COLO668 (cell line): ENCODE measurements around the gene OSGIN1.

Experiments used
- DNase-seq: peaks from one replicate; lab custom pipeline; 2025; ENCODE audit not compliant: unreplicated experiment; lab: John Stamatoyannopoulos, UW

Gene OSGIN1

DNA sequence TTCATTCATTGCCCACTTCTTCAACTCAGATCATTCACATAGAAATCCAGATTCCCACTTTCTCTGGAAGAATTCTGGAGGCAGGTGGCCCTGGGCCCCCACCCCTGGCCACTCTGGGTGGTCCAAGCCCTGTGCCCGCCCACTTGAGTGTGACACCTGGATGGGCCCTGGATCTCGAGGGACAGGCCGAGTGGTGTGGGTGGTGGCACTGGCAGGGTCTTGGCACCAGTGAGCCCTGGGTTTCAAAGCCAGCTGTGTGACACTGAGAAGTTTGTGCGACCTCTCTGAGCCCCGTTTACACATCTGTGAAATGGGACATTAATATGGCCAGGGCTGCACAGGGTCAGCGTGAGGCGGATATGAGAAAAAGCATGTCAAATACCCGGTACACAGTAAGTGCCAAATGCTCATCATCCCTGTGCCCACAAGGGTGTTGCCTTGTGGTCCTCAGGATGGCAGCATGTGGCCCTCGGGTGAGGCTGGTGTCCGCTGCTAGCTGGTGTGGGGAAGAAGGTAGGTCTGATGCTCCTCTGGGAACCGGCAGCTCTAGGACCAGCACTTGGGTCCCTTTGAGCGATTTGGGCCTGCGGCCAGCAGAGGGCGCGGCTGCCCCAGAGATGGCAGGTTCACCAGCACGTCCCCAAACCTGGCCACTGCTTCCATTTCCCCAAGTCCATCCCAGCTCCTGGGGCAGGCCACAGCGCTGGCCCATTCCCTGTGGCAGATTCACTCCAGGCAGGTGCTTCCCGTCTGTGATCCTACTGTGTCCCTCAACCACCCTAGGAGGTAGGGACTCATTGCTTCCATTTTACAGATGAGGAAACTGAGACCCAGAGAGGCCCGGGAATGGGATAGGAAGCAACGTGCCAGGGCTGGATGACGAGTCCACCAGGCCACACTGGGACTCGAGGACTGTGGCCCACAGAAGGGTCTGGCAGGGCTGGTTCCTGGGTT is 3.6 kb downstream of the OSGIN1 start:
- DNase-seq: peak; percentile 77

DNA sequence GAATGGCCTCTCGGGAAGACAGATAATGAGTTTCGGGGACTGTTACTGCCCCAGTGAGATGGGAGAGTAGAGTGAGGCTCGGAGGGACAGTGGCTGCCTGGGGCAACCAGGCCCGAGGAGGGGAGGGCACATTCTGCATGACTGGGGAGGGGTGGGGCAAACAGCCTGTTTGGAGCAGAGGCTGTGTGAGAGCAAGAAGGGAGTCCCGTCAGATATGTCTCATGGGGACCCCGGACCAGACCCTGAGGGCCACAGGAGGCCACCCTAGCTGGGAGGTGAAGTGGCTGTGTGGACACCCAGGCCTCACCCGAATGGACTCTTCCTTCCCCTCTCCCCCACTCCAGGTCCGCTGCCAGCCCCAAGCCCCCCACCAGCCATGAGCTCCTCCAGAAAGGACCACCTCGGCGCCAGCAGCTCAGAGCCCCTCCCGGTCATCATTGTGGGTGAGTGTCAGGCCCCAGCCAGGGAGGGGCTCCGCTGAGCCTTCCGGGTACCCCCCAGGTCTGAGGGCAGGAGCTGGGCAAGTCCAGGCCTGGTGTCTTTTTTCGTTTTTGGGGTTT is 4.3 kb downstream of the OSGIN1 start:
- DNase-seq: no peak

DNA sequence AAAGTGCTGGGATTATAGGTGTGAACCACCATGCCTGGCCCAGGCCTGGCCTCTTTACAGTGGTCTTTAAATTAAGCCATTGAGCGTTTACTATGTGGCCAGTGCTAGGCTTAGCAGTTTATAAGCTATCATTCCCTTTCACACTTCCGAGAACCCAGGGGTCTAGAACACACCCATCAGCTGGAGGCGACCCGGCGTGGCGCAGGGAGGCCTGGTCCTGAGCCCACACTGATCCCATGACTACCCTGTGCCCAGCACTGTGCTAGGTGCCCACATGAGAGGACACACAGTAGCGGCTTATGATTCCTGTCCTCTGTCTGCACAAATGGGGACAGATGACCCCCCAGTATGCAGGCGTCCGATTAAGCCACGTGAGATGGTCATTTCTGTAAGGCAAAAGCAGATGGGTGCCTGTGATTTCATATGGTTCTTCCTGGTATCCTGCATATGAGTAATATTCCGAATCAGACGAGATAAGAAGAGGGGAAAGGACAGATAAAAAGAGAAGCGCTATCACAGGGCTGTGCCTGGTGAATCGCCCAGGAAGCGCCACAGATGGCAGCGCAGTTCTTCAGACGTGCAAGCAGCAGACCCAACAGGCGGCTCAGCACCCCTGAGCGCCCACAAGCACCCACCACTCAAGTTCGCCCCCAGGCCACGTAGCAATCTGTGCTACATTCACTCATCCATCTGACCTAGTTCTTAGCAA is 5.3 kb downstream of the OSGIN1 start:
- DNase-seq: no peak

DNA sequence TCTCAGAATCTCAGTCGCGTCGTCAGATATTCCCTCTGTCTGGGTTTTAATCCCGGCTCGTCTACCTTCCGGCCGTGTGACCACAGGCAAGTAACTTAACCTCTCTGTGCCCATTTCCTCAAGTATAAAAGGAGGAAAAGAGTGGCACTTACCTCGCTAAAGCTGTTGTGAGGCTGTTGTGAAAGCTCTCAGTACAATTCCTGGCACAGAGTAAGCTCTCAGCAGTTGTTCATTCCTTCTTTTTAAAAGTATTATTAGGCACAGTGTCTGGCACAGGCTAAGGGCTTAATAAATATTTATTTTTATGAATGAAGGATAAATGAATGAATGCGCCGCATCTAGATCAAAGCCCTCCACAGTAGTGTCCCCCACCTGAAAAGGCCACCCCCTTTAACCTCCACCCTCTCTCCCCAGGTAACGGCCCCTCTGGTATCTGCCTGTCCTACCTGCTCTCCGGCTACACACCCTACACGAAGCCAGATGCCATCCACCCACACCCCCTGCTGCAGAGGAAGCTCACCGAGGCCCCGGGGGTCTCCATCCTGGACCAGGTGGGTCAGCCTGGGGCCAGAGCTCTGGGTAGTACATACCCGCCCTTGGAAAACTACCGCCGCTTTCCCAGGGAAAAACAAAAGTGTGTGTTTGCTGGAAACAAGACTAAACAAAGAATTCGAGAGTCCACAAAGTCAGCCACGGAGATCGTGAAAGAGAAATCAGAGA is 6.0 kb downstream of the OSGIN1 start:
- DNase-seq: no peak

- no peak for DNase-seq
Observed at GRCh38 chr16:83959656-83960434, 6.8 kb downstream of the OSGIN1 start.

- DNase-seq: no peak
Observed at GRCh38 chr16:83960521-83961249, 7.6 kb downstream of the OSGIN1 start.

DNA sequence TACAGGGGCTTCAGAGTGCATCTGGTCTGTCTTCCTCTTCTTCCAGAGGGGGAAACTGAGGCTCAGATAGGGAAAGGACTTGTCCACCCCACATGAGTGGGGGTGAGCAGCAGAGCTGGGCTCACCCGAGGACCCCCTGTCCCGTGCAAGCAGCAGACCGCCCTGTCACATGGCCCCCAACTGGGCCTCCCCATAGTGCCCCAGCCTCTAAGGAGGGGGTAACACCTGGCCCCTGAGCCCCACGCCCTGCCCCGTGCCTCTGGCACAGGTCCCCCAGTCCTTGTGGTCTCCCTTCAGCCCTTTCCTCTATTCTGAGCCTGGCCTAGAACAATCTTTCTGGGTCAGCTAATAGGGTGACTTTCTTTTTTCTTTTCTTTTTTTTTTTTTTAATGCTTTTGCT is 8.6 kb downstream of the OSGIN1 start:
- no peak for DNase-seq

DNA sequence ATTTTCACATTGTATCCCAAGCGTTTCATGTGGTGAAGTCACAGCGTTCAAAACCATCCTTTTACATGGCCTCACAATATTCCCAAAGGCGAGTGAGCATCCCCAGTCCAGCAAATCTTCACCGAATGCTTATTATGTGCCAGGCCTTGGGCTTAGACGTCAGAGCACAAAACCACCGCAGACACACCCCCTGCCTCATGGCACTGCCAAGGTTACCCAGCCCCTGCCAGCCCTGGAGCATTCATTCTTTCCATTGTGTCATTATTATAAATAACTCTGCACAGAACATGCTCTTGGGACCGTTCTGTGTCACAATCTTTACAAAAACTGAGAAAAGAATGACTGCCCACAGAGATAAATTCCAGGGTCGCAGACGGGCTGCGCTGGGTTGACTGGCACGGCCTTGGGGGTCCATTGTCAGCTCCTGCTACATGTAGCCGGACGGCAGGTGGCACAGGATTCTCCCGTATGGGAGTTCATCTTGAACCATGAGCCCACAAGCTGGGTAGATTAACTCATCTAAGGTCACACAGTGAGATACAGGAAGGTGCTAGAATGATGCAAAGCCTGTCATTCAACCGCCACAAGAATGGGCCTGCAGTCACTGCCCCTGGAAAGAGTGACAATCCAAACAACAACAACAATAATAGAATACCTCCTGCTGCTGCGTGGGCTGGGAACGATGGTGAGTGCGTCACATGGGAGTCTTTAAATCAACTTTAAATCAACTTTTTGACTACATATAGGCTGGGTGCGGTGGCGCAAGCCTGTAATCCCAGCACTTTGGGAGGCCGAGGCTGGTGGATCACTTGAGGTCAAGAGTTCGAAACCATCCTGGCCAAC is 10.5 kb downstream of the OSGIN1 start:
- no peak for DNase-seq

DNA sequence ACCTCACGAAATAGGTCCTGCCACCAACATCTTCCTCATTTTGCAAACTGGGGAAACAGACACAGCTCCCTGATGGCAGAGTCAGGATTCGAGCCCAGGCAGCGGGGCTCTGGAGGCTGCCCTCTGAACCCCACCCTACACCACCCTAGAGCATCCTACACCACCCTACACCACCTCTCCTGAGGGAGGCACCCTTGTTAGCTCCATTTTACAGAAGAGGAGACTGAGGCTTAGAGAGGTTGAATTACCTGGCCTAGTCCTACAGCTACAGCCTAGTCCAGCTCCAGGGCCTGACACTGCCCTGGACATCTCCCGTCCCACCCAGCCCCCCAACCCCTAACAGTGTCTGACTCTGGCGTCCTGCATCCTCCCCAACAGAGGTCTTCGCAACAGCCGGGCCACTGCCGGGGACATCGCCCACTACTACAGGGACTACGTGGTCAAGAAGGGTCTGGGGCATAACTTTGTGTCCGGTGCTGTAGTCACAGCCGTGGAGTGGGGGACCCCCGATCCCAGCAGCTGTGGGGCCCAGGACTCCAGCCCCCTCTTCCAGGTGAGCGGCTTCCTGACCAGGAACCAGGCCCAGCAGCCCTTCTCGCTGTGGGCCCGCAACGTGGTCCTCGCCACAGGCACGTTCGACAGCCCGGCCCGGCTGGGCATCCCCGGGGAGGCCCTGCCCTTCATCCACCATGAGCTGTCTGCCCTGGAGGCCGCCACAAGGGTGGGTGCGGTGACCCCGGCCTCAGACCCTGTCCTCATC is 11.8 kb downstream of the OSGIN1 start:
- DNase-seq: no peak

GRCh38 chr16:83965444-83966152 is 12.6 kb downstream of the OSGIN1 start:
- DNase-seq: no peak

GRCh38 chr16:83966153-83966696 is 13.2 kb downstream of the OSGIN1 start:
- no peak for DNase-seq

DNA sequence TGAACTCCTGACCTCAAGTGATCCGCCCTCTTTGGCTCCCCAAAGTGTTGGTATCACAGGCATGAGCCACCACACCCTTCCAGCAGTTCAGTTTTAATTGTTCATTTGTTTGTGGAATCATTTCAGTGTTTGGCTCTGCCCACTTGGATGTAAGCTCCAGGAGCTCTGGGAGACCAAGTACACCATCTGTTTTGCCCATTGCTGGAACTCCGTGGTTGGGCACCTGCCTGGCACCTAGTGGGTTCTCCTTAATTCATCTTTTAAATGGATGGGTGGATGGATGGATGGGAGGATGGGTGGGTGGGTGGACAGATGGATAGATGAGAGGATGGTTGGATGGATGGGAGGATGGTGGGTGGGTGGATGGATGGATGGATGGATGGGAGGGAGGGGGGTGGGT is 14.1 kb downstream of the OSGIN1 start:
- no peak for DNase-seq

- peak; percentile 45 for DNase-seq
Observed at GRCh38 chr16:83967838-83968305, 14.8 kb downstream of the OSGIN1 start, which contains the start of gene NECAB2. Gene NECAB2 (plus strand): TSS chr16:83968244. CDS start chr16:83968649, 405 bp downstream.

DNA sequence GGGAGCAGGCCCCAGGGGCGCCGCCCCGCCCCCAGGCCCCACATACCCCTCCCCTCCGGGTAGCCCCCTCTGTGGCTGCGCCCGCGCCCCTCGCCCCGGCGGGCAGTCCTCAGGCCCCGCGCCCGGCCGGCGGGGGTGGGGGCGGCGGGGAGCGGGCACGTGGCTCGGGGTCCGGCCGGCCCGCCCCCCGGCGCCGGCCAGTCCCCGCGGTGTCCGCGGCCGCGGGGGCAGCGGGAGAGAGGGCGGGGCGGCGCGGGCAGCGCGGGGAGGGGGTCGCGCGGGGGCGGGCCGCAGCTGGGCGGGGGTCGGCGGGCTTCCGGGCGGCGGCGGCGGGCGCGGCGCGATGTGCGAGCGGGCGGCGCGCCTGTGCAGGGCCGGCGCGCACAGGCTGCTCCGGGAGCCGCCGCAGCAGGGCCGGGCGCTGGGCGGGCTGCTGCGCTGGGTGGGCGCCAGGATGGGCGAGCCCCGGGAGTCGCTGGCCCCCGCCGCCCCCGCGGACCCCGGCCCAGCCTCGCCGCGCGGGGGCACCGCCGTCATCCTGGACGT is 15.3 kb downstream of the OSGIN1 start:
- peak; percentile 10 for DNase-seq

GRCh38 chr16:83968891-83969649 is 16.0 kb downstream of the OSGIN1 start:
- DNase-seq: no peak
